OCI-LY3 (cell line): Measurements from ENCODE around the gene TVP23A.
"Not testable (repeated sequence)": the region's sequence is repeated elsewhere in the genome, so short reads cannot be mapped to it uniquely, and the experiment has no call there.

Experiments used
- CTCF ChIP-seq: fragments of 200-600, 300-600 bp; sonication (generic); IDR thresholded peaks from 2 replicates; pipeline ENCODE4 v1.5.1; 2014; ENCODE audit warnings: antibody characterized with exemption, low read length, low read depth
- EZH2phosphoT487 ChIP-seq: fragments of 200-600 bp; shearing (Covaris generic); IDR thresholded peaks from 2 replicates; pipeline ENCODE4 v1.6.1; 2018; ENCODE audit warnings: antibody characterized with exemption, mixed run types, low read depth

DNA sequence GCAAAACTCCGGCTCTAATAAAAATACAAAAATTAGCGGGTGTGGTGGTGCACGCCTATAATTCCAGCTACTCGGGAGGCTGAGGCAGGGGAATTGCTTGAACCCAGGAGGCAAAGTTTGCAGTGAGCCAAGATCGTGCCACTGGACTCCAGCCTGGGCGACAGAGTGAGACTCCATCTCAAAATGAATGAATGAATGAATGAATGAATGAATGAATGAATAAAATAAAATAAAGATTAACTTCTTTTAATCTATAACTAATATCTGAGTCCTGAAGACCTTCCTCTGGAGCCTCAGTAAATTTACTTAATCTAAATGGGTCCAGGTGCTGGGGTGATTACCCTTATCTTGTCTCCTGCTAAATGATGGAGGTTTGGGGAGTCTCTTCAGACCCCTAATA is 38.7 kb downstream of the TVP23A start:
- not testable (repeated sequence) for TF ChIP-seq CTCF, EZH2phosphoT487
